ENCODE results near the gene MIOS.

MIOS gene

GRCh38 chr7:7583731-7584130 lies 17.0 kb downstream of the MIOS start:
- DNase-seq (ENCODE audit: low spot score): no peak

GRCh38 chr7:7584653-7585052 lies 18.0 kb downstream of the MIOS start:
- DNase-seq (ENCODE audit: low spot score): no peak

GRCh38 chr7:7585241-7585928 lies 18.7 kb downstream of the MIOS start:
- no peak for DNase-seq (ENCODE audit: low spot score)

GRCh38 chr7:7595451-7595850 lies 28.8 kb downstream of the MIOS start:
- peak; percentile 23 for DNase-seq (ENCODE audit: low spot score)

- DNase-seq (ENCODE audit: low spot score): no peak
Observed at GRCh38 chr7:7596176-7596575, 29.5 kb downstream of the MIOS start.

- no peak for DNase-seq (ENCODE audit: low spot score)
Observed at GRCh38 chr7:7607010-7607409, 40.3 kb downstream of the MIOS start.

GRCh38 chr7:7609330-7609729 lies 42.6 kb downstream of the MIOS start:
- no peak for DNase-seq (ENCODE audit: low spot score)

GRCh38 chr7:7612519-7612918 lies 45.8 kb downstream of the MIOS start:
- DNase-seq (ENCODE audit: low spot score): no peak

GRCh38 chr7:7613210-7613609 lies 46.5 kb downstream of the MIOS start:
- DNase-seq (ENCODE audit: low spot score): no peak

- no peak for DNase-seq (ENCODE audit: low spot score)
Observed at GRCh38 chr7:7614018-7614741, 47.5 kb downstream of the MIOS start.

- no peak for DNase-seq (ENCODE audit: low spot score)
Observed at GRCh38 chr7:7617550-7617949, 50.9 kb downstream of the MIOS start.

- DNase-seq (ENCODE audit: low spot score): no peak
Observed at GRCh38 chr7:7618410-7618809, 51.7 kb downstream of the MIOS start.

- no peak for DNase-seq (ENCODE audit: low spot score)
Observed at GRCh38 chr7:7620236-7620635, 53.6 kb downstream of the MIOS start.

- no peak for DNase-seq (ENCODE audit: low spot score)
Observed at GRCh38 chr7:7620644-7621210, 54.0 kb downstream of the MIOS start.

GRCh38 chr7:7628476-7628875 lies 61.8 kb downstream of the MIOS start:
- no peak for DNase-seq (ENCODE audit: low spot score)

- DNase-seq (ENCODE audit: low spot score): no peak
Observed at GRCh38 chr7:7630626-7631329, 64.1 kb downstream of the MIOS start.

- DNase-seq (ENCODE audit: low spot score): no peak
Observed at GRCh38 chr7:7639421-7639820, 72.7 kb downstream of the MIOS start.

- peak; percentile 5 for DNase-seq (ENCODE audit: low spot score)
Observed at GRCh38 chr7:7639847-7640220, 73.2 kb downstream of the MIOS start.

- DNase-seq (ENCODE audit: low spot score): peak; percentile 98
Observed at GRCh38 chr7:7640221-7641128, 73.8 kb downstream of the MIOS start, which contains the start of gene UMAD1. Gene UMAD1, plus strand, starts transcription at chr7:7640752. Its CDS starts 32,620 bp downstream, at chr7:7673372.

GRCh38 chr7:7641129-7641663 lies 74.5 kb downstream of the MIOS start:
- no peak for DNase-seq (ENCODE audit: low spot score)

GRCh38 chr7:7642081-7642480 lies 75.4 kb downstream of the MIOS start:
- DNase-seq (ENCODE audit: low spot score): no peak

Data from kidney capillary endothelial cell (primary cell).